CD4-positive, alpha-beta T cell treated with Interferon alpha-2 for 1 hour (primary cell): ENCODE measurements around the gene RHOXF2B.
"Not testable (repeated sequence)": the region's sequence is repeated elsewhere in the genome, so short reads cannot be mapped to it uniquely, and the experiment has no call there.

Experiments
- DNase-seq, 2 donors: peaks; one replicate each; pipeline ENCODE4 v3.0.0-alpha.2; 2020 to 2022

Gene RHOXF2B

DNA sequence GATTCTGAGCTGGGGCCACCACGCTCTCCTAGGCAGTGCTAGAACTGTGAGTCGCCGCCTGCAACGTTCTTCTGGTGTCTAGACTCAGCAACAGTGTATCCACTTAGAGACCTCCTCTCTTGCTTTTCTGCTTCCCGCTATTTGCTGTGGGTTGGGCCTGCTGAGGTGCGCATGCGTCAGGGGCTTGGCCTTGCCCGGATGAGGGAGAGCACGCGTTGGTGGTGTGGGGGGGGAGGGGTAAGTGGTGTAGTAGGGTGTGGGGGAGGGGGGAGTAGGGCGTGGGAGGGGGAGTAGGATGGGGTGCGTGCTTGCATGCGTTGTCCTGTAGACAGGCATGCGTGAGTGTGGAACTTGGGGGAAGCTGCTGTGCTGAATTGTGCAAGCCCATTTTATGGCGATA lies at the start of gene RHOXF2B:
Gene RHOXF2B (minus strand): TSS at position 101 of the 400 bp plus-strand sequence. CDS start 138 bp downstream, outside the sequence.
- not testable (repeated sequence) for DNase-seq

- DNase-seq, result no peak
These were observed 48.0 kb upstream of the RHOXF2B start for GRCh38 chrX:120125444-120125843.

DNA sequence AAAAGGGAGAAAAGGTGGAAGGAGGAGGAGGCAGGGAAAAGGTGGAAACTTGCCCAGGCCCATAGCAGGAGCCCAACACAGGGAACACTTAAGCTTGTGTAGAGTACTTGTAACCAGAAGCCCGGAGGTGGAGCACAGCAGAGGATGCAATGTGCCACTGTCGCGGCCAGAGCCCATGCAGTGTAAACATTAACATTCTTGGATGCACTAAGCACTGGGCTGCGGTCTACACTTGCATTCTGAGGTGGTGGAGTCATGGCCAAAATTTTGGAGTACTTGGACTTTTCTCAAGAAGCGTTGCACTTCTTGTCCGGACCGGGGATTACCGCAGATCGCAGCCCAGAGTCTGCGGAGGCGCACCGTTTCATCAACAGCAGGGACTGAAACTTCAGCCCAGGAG lies 42.7 kb upstream of the RHOXF2B start:
- DNase-seq, result no peak

DNA sequence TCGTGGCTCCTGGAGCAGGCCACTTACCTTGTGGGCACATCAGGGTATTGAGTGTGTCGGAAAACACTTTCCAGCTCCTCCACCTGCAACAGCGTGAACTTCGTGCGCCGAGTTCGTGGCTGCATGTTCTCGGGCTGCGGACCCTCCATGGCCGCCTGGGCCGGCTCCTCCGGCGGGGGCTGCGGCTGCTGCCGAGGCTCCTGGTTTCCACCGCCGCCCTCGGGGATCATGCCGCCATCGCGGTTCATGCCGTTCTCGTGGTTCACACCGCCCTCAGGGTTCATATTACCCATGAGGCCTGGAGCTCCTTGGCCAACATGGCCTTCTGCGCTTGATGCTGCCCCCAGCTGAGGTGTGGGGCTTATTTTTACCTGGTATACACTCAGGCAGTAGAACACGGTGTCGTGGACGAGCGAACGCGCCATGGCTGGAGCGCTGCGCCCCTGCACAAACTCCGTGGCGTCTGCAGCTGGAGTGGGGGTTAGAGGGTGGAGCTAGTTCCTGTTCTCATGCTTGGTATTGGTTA lies 38.0 kb upstream of the RHOXF2B start, which contains the start of gene RHOXF1:
Gene RHOXF1 (minus strand): TSS at position 476 of the 526 bp plus-strand sequence. CDS start 51 bp downstream, at position 425.
- DNase-seq, result no peak

DNA sequence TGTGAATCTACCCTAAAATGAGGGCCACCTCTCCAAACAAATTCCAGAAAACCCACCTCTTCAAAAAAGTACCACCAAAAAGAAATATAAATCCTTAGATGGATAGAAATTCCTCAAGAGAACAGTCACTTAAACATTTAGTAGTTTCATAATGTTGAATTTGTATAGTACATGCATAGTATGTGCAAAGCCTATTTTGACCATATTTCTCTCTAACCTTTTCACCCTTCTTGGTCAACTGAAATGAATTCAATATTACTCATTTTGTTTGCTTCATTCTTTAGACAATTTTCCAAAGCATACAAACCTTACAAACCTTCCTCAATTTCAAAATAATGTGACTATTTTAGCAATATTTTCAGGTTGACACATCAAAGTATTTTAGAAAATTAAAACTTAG lies 34.1 kb upstream of the RHOXF2B start:
- DNase-seq, result no peak

DNA sequence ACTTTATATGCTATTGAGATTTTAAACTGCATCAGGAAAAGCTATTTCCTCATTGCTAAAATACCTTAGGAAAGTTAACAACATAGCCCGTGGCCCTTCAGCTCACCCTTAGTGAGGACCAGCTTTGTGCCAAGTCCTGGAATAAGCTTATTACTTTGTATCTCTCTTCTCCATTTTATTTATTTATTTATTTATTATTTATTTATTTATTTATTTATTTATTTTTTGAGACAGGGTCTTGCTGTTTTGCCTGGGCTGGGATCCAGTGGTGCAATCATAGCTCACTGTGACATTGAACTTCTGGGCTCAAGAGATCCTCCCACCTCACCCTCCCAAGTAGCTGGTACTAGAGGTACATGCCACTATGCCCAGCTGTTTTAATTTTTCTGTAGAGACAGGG lies 31.9 kb upstream of the RHOXF2B start:
- no peak for DNase-seq

- not testable (repeated sequence) for DNase-seq
These were observed 27.2 kb upstream of the RHOXF2B start for GRCh38 chrX:120104707-120105106.

- DNase-seq, result not testable (repeated sequence)
These were observed 23.6 kb upstream of the RHOXF2B start for GRCh38 chrX:120101057-120101456.

DNA sequence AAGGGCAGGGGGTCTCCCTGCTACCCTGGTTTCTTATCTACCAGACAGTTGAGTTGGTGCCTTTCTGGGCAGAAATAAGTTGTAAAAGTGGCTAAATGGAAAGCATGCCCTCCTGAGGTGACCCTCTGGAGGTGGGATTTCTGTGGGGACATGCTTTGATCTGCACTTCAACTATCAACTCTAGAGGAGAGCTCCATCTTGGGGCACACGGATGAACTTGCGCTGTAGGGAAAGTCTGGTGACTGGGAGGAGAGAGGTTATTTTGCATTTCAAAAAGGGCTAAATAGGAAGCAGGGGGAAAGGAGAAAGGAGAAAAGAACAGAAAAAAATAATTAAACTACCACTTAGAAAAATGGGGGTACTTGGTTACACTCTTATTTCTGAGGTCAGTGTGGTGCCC lies 12.7 kb upstream of the RHOXF2B start:
- no peak for DNase-seq

- no peak for DNase-seq
These were observed 10.0 kb upstream of the RHOXF2B start for GRCh38 chrX:120087289-120088017.

- DNase-seq, result not testable (repeated sequence)
These were observed 8.2 kb upstream of the RHOXF2B start for GRCh38 chrX:120085553-120086185.

- DNase-seq, result not testable (repeated sequence)
These were observed 11.3 kb downstream of the RHOXF2B start for GRCh38 chrX:120066169-120066568.

DNA sequence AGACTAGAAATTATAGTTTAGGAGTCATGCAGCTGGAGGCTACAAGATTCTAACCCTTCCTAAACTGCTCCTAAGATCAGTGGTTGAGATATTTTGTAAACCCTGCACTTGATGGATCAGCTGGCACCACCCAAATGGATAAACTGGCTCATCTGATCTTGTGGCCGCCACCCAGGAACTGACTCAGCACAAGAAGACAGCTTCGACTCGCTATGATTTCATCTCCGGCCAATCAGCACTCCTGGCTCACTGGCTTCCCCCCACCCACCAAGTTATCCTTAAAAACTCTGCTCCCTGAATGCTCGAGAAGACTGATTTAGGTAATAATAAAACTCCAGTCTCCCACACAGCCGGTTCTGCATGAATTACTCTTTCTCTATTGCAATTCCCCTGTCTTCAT lies 34.8 kb downstream of the RHOXF2B start:
- DNase-seq, result not testable (repeated sequence)

DNA sequence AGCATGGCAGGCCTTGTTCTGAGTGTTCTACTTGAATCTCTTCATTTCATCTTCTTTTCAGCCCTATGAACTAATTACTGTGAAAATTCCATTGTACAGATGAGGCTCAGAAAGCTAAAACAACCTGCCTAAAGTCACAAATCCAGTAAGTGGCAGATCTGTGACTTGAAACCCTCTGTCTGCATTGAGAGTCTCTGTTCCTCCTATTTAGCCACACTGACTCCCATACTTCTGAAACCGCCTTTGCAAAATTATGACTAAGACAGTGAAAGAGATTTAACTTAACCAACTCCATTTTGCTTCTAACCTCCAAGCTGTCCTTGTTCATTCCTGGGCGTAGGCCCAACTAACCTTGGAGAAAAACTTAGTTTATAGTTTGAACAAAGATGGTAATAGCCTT lies 35.2 kb downstream of the RHOXF2B start:
- DNase-seq, result not testable (repeated sequence)

- DNase-seq, result not testable (repeated sequence)
These were observed 37.3 kb downstream of the RHOXF2B start for GRCh38 chrX:120040176-120040575.

DNA sequence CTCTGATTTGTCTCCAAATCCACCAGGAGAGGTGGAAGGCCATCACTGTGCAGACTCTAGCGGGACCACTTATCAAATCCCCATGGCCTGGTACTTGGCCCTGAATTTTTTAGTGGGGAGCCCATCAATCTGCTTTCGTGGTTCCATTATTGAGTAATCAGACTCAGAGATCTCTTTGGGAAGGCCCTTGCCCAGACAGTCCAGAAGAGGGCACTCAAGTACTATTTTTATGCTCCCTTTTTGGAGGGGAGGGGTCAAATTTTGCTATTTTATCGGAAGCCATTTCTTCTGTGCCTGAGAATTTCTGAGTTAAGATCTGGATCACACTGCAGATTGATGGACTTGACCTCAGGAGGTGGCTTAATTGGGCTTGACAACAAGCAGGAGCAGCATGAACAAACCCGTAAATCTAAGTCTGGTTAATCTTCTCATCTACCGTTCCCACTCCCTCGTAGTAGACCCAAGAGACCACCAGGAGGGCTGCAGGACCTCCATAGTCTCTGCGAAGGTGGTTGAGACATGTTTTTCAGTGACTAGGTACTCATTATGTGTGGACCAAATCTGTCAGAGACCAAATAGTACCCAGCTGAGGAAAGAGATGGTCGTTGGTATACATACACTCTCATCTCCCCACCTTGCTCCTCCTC lies 38.3 kb downstream of the RHOXF2B start:
- DNase-seq, result not testable (repeated sequence)

DNA sequence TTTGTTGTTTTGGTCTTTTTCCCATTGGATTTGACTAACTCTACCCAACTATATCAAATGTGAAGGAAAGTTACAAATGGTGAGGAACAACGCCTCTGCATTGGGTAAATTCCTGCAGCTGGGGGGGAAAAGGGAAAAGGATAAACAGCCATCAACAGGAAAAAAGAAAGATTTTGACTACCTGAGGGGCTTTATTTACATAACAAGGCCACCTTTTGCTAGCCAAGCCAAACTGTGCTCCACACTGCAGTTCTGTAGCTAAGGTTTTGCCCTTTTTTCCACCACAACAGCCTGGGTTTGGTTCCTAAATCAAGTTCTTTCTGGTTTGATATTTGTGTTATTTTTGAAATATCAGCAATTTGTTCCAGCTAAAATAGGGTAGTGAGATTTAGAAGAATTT lies 40.8 kb downstream of the RHOXF2B start:
- DNase-seq, result no peak

DNA sequence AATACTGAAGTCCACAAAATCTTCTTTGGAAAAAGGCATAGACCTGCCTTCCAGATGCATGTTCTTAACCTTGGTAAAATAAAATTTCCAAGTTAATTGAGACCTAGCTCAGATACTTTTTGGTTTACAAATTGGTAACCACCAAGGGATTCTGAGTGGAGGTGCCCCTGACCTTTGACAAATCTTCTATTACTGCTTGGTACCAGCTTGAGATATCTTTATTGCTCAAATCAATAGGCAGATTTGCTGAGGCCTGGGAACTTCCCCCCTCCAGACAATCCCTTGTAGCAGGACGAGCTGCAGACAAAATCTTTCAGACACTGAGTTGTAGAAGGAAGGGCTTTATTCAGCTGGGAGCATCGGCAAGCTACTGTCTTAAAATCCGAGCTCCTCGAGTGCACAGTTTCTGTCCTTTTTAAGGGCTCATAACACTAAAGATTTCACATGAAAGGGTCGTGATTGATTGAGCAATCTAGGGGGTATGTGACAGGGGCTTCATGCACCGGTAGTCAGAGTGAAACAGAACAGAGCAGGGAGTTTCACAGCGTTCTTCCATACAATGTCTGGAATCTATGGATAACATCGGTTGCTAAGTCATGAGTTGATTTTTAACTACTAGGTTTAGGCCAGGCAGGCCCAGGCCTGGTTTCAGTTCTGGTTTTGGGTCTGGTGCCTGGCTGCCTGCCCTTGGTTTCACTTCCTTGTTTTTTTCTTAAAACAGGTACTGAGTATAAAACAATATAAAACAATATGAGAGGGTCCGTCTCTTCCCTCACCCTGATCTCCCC lies 41.8 kb downstream of the RHOXF2B start:
- peak in 1 of 2 donors; percentile 69 for DNase-seq

DNA sequence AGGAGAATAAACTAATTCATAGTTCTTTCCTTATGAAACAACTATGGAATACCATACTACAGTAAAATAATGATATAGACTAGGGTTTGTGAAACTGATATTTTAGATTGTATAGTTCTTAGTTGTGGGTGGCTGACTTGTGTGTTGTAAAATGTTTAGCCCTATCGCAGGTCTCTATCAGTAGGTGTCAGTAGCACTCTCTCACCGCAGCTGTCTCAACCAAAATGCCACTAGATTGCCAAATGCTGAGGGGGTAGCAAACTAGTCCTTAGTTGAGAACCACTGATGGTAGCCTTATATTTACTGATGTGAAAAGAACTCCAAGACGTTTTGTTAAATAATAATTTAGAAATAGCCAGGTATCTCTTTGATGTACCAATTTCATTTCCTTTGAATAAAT lies 48.1 kb downstream of the RHOXF2B start:
- no peak for DNase-seq

- no peak for DNase-seq
These were observed 54.2 kb downstream of the RHOXF2B start for GRCh38 chrX:120023259-120023658.

DNA sequence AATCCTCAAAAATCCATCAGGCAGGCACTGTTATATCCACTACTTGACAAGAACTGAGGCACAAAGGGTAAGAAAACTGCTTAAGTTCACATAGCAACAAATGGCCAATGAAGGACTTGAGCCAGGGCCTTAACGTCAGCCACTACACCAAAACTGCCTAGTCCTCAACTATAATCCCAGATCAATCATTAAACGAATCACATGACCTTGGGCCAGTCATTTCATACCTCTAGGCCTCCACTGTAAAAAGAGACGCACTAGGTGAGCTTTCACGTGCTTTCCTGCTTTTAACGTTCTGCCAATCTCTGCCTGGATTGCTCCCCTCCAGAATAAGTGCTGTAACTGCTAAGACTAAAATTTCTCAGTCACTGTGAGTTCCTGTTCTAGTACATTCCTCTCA lies 54.7 kb downstream of the RHOXF2B start:
- DNase-seq, result no peak
